ENCODE results near the gene RANGAP1.

RANGAP1 gene

DNA sequence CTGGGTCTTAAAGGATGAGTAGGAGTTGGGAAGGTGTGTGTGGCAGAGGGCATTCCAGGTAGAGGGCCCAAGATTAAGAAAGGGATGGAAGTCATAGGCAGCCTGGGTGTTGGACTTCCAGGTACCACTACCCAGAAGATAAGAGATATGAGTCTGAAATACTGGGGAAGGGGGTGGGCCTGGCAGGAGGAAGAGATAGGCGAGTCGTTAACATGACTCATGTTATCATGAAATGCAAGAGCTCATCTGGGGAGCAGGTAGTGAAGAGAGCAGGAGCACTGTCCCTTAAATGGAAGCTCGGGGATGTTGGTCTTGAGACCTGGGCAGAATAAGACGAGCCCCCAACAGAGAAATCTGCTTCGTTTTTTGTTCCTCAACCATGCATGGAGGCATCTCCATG, 25.5 kb upstream of the RANGAP1 start:
- Histone ChIP-seq H3K27me3 (ENCODE audit: control insufficient read depth in 1 of 2, insufficient read depth in 1 of 2, low read length in 2 of 2) (no peaks in the 10 kb centered on the region), H3K36me3 (ENCODE audit: control insufficient read depth in 1 of 2, insufficient read depth in 2 of 2, low read depth in 1 of 2, low read length in 2 of 2) (peaks cover 9 to 27% of the 10 kb centered on the region in 2 experiments), H4K8ac (ENCODE audit: low read length) (no peak overlapping the region)

DNA sequence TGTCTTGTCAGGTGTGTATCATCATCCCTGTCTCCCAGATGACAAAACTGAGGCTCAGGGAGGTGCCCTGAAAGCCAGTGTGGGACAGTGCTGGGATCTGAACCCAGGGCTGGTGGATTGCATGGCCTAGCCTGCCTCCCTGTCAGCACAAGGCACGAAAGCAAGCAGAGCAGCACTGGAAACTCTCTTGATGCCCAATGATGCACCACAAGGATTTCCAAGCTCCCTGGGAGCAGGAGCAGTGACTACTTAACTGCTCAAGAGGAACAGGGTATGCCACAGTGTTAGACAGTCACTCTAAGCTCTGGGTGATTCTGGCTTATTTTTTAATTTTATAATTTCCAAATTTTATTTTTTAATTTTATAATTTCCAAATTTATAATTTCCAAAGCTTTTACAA, 24.3 kb upstream of the RANGAP1 start:
- Histone ChIP-seq H2BK15ac (ENCODE audit: low read depth, poor library complexity, severe bottlenecking) (no peak overlapping the region), H2BK12ac (ENCODE audit: low read length in 2 of 2) (no peak overlapping the region), H3K4me3 (ENCODE audit: insufficient read depth in 1 of 2, low read depth in 1 of 2, low read length in 2 of 2) (no peak overlapping the region), H3K4ac (ENCODE audit: low read depth in 1 of 2, low read length in 2 of 2) (peak overlapping the region in 1 of 2 experiments; percentile 85), H2BK5ac (ENCODE audit: low read depth, low read length, poor library complexity, severe bottlenecking) (no peak overlapping the region), H2AFZ (ENCODE audit: low read depth, low read length) (no peak overlapping the region), H2BK120ac (ENCODE audit: low read depth, low read length) (no peak overlapping the region), H3K27me3 (ENCODE audit: control insufficient read depth in 1 of 2, insufficient read depth in 1 of 2, low read length in 2 of 2) (no peaks in the 10 kb centered on the region), H3K18ac (ENCODE audit: low read depth in 1 of 2, low read length in 2 of 2) (no peak overlapping the region), H3K9ac (ENCODE audit: low read length) (no peak overlapping the region), H3K36me3 (ENCODE audit: control insufficient read depth in 1 of 2, insufficient read depth in 2 of 2, low read depth in 1 of 2, low read length in 2 of 2) (peaks cover 5 to 23% of the 10 kb centered on the region in 2 experiments), H4K8ac (ENCODE audit: low read length) (no peak overlapping the region), H3K27ac (ENCODE audit: low read length, poor library complexity, severe bottlenecking) (no peak overlapping the region), H3K14ac (ENCODE audit: low read length in 2 of 2) (no peak overlapping the region), H4K91ac (ENCODE audit: low read length) (peak overlapping the region; percentile 71), H3K79me1 (replicated peaks; ENCODE audit: low read length, poor library complexity, severe bottlenecking) (peaks cover 6% of the 10 kb centered on the region), H2AK5ac (ENCODE audit: low read length, severe bottlenecking) (no peak overlapping the region), H3K4me1 (ENCODE audit: control insufficient read depth, insufficient read depth, low read depth, low read length) (peaks cover 33% of the 10 kb centered on the region), H3K9me3 (ENCODE audit: control insufficient read depth, low read length) (no peaks in the 10 kb centered on the region), H3K4me2 (ENCODE audit: low read length, poor library complexity, severe bottlenecking) (no peak overlapping the region), H3K23ac (ENCODE audit: low read length in 2 of 2) (no peak overlapping the region)
- no peak for DNase-seq
- WGBS: 96% methylated on average over 1 of the region's 1 CpG

More for the DNA sequence above, 25.5 kb upstream of the RANGAP1 start:
- no peak for DNase-seq
- peaks cover 27% of the 10 kb centered on the region for H3K4me1 ChIP-seq (ENCODE audit: control insufficient read depth, insufficient read depth, low read depth, low read length)
- no peak overlapping the region for H4K91ac ChIP-seq (ENCODE audit: low read length)
- no peak overlapping the region for H3K18ac ChIP-seq (ENCODE audit: low read depth in 1 of 2, low read length in 2 of 2)
- no peak overlapping the region for H3K14ac ChIP-seq (ENCODE audit: low read length in 2 of 2)
- H3K27ac ChIP-seq (ENCODE audit: low read length, poor library complexity, severe bottlenecking): no peak overlapping the region
- H3K4me3 ChIP-seq (ENCODE audit: insufficient read depth in 1 of 2, low read depth in 1 of 2, low read length in 2 of 2): no peak overlapping the region
- no peak overlapping the region for H2BK15ac ChIP-seq (ENCODE audit: low read depth, poor library complexity, severe bottlenecking)
- no peaks in the 10 kb centered on the region for H3K9me3 ChIP-seq (ENCODE audit: control insufficient read depth, low read length)
- no peak overlapping the region for H2BK5ac ChIP-seq (ENCODE audit: low read depth, low read length, poor library complexity, severe bottlenecking)
- H2AFZ ChIP-seq (ENCODE audit: low read depth, low read length): no peak overlapping the region
- H2BK120ac ChIP-seq (ENCODE audit: low read depth, low read length): no peak overlapping the region
- 97% methylated on average over 3 of the region's 5 CpGs for WGBS
- peaks cover 6% of the 10 kb centered on the region for H3K79me1 ChIP-seq (replicated peaks; ENCODE audit: low read length, poor library complexity, severe bottlenecking)
- H3K4ac ChIP-seq (ENCODE audit: low read depth in 1 of 2, low read length in 2 of 2): no peak overlapping the region
- H2BK12ac ChIP-seq (ENCODE audit: low read length in 2 of 2): no peak overlapping the region
- no peak overlapping the region for H2AK5ac ChIP-seq (ENCODE audit: low read length, severe bottlenecking)
- no peak overlapping the region for H3K9ac ChIP-seq (ENCODE audit: low read length)
- H3K23ac ChIP-seq (ENCODE audit: low read length in 2 of 2): peak overlapping the region in 1 of 2 experiments; percentile 70
- H3K4me2 ChIP-seq (ENCODE audit: low read length, poor library complexity, severe bottlenecking): no peak overlapping the region

DNA sequence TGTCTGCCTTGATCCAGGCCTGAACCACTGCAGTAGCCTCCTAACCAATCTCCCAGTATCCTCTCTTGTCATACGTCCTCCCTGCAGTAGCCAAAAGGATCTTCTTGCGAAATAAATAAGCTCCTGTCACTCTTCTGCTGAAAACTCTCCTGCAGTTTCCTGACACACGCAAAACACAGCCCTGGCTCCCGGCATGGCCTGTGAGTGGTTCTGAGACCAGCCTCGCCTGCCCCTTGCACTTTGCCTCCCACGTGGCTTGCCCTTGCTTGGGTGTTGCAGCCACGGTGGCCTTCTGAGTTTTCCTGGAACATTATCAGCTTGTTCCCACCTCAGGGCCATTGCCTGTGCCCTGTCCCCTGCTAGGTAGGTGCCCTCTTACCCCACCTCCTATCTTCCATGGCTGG, 22.6 kb upstream of the RANGAP1 start:
- peak overlapping the region; percentile 15 for H2BK5ac ChIP-seq (ENCODE audit: low read depth, low read length, poor library complexity, severe bottlenecking)
- peak overlapping the region; percentile 88 for H2AK5ac ChIP-seq (ENCODE audit: low read length, severe bottlenecking)
- H3K4me1 ChIP-seq (ENCODE audit: control insufficient read depth, insufficient read depth, low read depth, low read length): peaks cover 36% of the 10 kb centered on the region
- peak; percentile 55 for DNase-seq
- H3K9ac ChIP-seq (ENCODE audit: low read length): peak overlapping the region; percentile 60
- H3K18ac ChIP-seq (ENCODE audit: low read depth in 1 of 2, low read length in 2 of 2): peak overlapping the region in 1 of 2 experiments; percentile 82
- no peak overlapping the region for H2AFZ ChIP-seq (ENCODE audit: low read depth, low read length)
- no peak overlapping the region for H4K91ac ChIP-seq (ENCODE audit: low read length)
- peak overlapping the region; percentile 44 for H2BK15ac ChIP-seq (ENCODE audit: low read depth, poor library complexity, severe bottlenecking)
- peak overlapping the region in 1 of 2 experiments; percentile 22 for H3K4ac ChIP-seq (ENCODE audit: low read depth in 1 of 2, low read length in 2 of 2)
- no peaks in the 10 kb centered on the region for H3K27me3 ChIP-seq (ENCODE audit: control insufficient read depth in 1 of 2, insufficient read depth in 1 of 2, low read length in 2 of 2)
- no peak overlapping the region for H2BK120ac ChIP-seq (ENCODE audit: low read depth, low read length)
- 64% methylated on average over 7 of the region's 7 CpGs for WGBS
- peak overlapping the region; percentile 68 for H3K27ac ChIP-seq (ENCODE audit: low read length, poor library complexity, severe bottlenecking)
- H2BK12ac ChIP-seq (ENCODE audit: low read length in 2 of 2): peak overlapping the region in 1 of 2 experiments; percentile 30
- peak overlapping the region; percentile 81 for H4K8ac ChIP-seq (ENCODE audit: low read length)
- H3K14ac ChIP-seq (ENCODE audit: low read length in 2 of 2): no peak overlapping the region
- H3K23ac ChIP-seq (ENCODE audit: low read length in 2 of 2): no peak overlapping the region
- no peak overlapping the region for H3K4me2 ChIP-seq (ENCODE audit: low read length, poor library complexity, severe bottlenecking)
- no peak overlapping the region for H3K4me3 ChIP-seq (ENCODE audit: insufficient read depth in 1 of 2, low read depth in 1 of 2, low read length in 2 of 2)
- H3K9me3 ChIP-seq (ENCODE audit: control insufficient read depth, low read length): no peaks in the 10 kb centered on the region
- peaks cover 0 to 27% of the 10 kb centered on the region in 2 experiments for H3K36me3 ChIP-seq (ENCODE audit: control insufficient read depth in 1 of 2, insufficient read depth in 2 of 2, low read depth in 1 of 2, low read length in 2 of 2)
- H3K79me1 ChIP-seq (replicated peaks; ENCODE audit: low read length, poor library complexity, severe bottlenecking): peaks cover 6% of the 10 kb centered on the region

DNA sequence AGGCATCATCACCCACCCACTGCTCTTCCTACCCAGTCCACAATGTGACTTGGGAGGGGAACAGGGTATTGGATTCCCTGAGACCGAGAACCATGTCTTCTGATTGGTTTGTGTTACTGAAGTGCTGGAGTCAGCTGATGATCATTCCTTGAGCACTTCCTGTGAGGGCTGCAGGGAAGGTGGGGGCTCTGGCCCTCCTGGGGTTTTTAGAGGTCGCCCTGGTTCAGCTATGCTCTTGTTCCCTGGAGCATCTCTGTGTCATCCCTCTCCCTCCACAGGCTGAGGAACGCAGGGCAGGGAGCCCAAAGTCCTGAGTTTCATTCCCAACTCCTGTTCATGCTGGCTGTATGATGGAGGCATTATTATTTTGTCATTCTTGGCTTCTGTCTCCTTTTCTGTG, 22.1 kb upstream of the RANGAP1 start:
- H2AFZ ChIP-seq (ENCODE audit: low read depth, low read length): no peak overlapping the region
- no peak overlapping the region for H3K23ac ChIP-seq (ENCODE audit: low read length in 2 of 2)
- H3K18ac ChIP-seq (ENCODE audit: low read depth in 1 of 2, low read length in 2 of 2): peak overlapping the region in 1 of 2 experiments; percentile 34
- H3K27me3 ChIP-seq (ENCODE audit: control insufficient read depth in 1 of 2, insufficient read depth in 1 of 2, low read length in 2 of 2): no peaks in the 10 kb centered on the region
- no peak overlapping the region for H4K91ac ChIP-seq (ENCODE audit: low read length)
- peaks cover 0 to 24% of the 10 kb centered on the region in 2 experiments for H3K36me3 ChIP-seq (ENCODE audit: control insufficient read depth in 1 of 2, insufficient read depth in 2 of 2, low read depth in 1 of 2, low read length in 2 of 2)
- no peak overlapping the region for H2BK5ac ChIP-seq (ENCODE audit: low read depth, low read length, poor library complexity, severe bottlenecking)
- peak; percentile 80 for DNase-seq
- WGBS: 48% methylated on average over 3 of the region's 3 CpGs
- no peak overlapping the region for H3K4ac ChIP-seq (ENCODE audit: low read depth in 1 of 2, low read length in 2 of 2)
- H3K4me1 ChIP-seq (ENCODE audit: control insufficient read depth, insufficient read depth, low read depth, low read length): peaks cover 33% of the 10 kb centered on the region
- peak overlapping the region; percentile 26 for H2BK15ac ChIP-seq (ENCODE audit: low read depth, poor library complexity, severe bottlenecking)
- H3K9me3 ChIP-seq (ENCODE audit: control insufficient read depth, low read length): no peaks in the 10 kb centered on the region
- no peak overlapping the region for H2BK12ac ChIP-seq (ENCODE audit: low read length in 2 of 2)
- no peak overlapping the region for H2AK5ac ChIP-seq (ENCODE audit: low read length, severe bottlenecking)
- no peak overlapping the region for H2BK120ac ChIP-seq (ENCODE audit: low read depth, low read length)
- no peak overlapping the region for H3K4me3 ChIP-seq (ENCODE audit: insufficient read depth in 1 of 2, low read depth in 1 of 2, low read length in 2 of 2)
- H3K79me1 ChIP-seq (replicated peaks; ENCODE audit: low read length, poor library complexity, severe bottlenecking): peaks cover 4% of the 10 kb centered on the region
- H3K9ac ChIP-seq (ENCODE audit: low read length): peak overlapping the region; percentile 60
- H3K4me2 ChIP-seq (ENCODE audit: low read length, poor library complexity, severe bottlenecking): no peak overlapping the region
- peak overlapping the region; percentile 86 for H4K8ac ChIP-seq (ENCODE audit: low read length)
- H3K14ac ChIP-seq (ENCODE audit: low read length in 2 of 2): no peak overlapping the region
- H3K27ac ChIP-seq (ENCODE audit: low read length, poor library complexity, severe bottlenecking): peak overlapping the region; percentile 68

Measured in mesenchymal stem cell (in vitro differentiated cells and primary cell).